Thoracic aorta (tissue), 2 donors: ENCODE measurements around the gene TUBB2B. TPM values are rescaled to one million over a fixed set of nuclear protein-coding genes. Genes with fewer than 3 reads are reported as not detected.

Source experiments
- ATAC-seq: fragments of 150-250 bp; one replicate; pipeline ENCODE4 v1.8.0; 2017; ENCODE audit warnings: low read depth; ENCODE audit not compliant: insufficient number of reproducible peaks, low FRiP score
- DNase-seq: peaks from one replicate; pipeline ENCODE4 v3.0.0-alpha.2; 2020; ENCODE audit warnings: low spot score
- H3K27ac ChIP-seq, 2 donors: fragments of 200-600 bp; sonication (generic); 1 replicate in 1 of 2; 2 replicates in 1 of 2; pipeline ENCODE4 v1.5.1; 2016; ENCODE audit warnings: mild to moderate bottlenecking in 2 of 2, moderate library complexity in 2 of 2
- H3K27me3 ChIP-seq: fragments of 200-600 bp; sonication (generic); replicated peaks from 2 replicates; pipeline ENCODE4 v1.6.0; 2016; ENCODE audit warnings: mild to moderate bottlenecking; ENCODE audit not compliant: insufficient read depth
- H3K36me3 ChIP-seq: fragments of 200-600 bp; sonication (generic); one replicate; pipeline ENCODE4 v1.5.1; 2016
- H3K4me1 ChIP-seq, 2 donors: fragments of 200-600 bp; sonication (generic); 1 replicate in 1 of 2; 2 replicates in 1 of 2; pipeline versions ENCODE4 v1.5.1 to v1.6.0; 2016; ENCODE audit warnings: low read depth in 2 of 2, mild to moderate bottlenecking in 1 of 2; ENCODE audit not compliant: control insufficient read depth in 1 of 2
- H3K4me3 ChIP-seq: fragments of 200-600 bp; sonication (generic); 2 replicates; pipeline ENCODE4 v1.5.1; 2016; ENCODE audit warnings: mild to moderate bottlenecking
- H3K9me3 ChIP-seq: fragments of 200-600 bp; sonication (generic); 2 replicates; pipeline ENCODE4 v1.5.1; 2016
- total RNA-seq, 2 donors: library from RNA; depleted of rRNA; stranded (reverse); fragments of >200 nt; gene quantifications; one replicate each; pipeline versions ENCODE4 v1.1.0 to v1.2.3, GENCODE V29; 2016
- TF ChIP-seq, protein P1 (sequence below): fragments of 200-600 bp; sonication (generic); IDR thresholded peaks from one replicate; pipeline ENCODE4 v1.5.1; 2019; ENCODE audit warnings: antibody characterized with exemption

Gene TUBB2B
- total RNA-seq, 2 donors from 2014 or later, result 1.8 to 3.2 TPM

DNA sequence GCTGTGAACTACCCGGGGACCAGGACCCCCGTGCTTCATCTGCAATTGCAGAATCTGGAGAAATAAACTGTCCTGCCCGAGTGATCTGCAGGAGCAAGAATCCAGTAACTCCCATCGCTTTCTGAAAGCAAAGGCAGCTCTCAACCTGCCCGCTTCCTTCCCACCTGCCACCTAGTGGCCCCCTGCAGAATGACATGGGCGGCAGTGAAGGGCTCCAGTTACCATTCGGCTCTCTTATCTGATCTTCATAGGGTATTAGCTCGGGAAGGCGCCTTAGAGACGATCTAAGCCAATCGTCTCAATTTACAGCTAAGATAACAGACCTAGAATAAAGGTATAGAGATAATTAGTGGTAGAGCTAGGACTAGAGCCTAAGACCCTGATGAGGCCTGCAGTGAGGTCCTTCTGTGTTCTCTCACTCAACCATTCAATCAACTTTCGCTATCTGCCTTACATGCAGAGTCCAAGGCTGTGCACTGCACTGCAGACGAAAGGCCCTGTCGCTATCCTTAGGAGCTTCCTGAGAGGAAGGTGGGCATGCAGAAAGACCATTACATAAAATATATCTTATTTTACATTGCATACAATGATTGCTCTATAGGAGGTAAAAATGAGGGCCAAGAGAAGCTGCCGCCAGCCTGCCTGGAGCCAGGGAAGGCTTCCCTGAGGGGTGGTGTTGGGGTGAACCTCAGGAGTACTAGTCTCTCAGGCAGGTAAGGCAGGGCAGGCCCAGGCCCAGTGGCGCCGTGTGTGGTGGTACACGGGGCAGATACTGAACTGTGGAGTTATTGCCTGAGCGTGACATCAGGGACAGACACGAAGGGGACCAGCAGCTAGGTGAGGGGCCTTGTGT lies 24.2 kb upstream of the TUBB2B start:
- Histone ChIP-seq H3K27me3 (no peaks in the 10 kb centered on the region), H3K4me3 (peak overlapping the region; percentile 2), H3K27ac (no peak overlapping the region), H3K4me1 (peaks cover 0 to 8% of the 10 kb centered on the region in 2 donors), H3K36me3 (no peaks in the 10 kb centered on the region), H3K9me3 (no peaks in the 10 kb centered on the region)
- ATAC-seq (peak; percentile 85), DNase-seq (no peak)
- TF ChIP-seq, protein P1, sequence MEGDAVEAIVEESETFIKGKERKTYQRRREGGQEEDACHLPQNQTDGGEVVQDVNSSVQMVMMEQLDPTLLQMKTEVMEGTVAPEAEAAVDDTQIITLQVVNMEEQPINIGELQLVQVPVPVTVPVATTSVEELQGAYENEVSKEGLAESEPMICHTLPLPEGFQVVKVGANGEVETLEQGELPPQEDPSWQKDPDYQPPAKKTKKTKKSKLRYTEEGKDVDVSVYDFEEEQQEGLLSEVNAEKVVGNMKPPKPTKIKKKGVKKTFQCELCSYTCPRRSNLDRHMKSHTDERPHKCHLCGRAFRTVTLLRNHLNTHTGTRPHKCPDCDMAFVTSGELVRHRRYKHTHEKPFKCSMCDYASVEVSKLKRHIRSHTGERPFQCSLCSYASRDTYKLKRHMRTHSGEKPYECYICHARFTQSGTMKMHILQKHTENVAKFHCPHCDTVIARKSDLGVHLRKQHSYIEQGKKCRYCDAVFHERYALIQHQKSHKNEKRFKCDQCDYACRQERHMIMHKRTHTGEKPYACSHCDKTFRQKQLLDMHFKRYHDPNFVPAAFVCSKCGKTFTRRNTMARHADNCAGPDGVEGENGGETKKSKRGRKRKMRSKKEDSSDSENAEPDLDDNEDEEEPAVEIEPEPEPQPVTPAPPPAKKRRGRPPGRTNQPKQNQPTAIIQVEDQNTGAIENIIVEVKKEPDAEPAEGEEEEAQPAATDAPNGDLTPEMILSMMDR, result peak; percentile 98

DNA sequence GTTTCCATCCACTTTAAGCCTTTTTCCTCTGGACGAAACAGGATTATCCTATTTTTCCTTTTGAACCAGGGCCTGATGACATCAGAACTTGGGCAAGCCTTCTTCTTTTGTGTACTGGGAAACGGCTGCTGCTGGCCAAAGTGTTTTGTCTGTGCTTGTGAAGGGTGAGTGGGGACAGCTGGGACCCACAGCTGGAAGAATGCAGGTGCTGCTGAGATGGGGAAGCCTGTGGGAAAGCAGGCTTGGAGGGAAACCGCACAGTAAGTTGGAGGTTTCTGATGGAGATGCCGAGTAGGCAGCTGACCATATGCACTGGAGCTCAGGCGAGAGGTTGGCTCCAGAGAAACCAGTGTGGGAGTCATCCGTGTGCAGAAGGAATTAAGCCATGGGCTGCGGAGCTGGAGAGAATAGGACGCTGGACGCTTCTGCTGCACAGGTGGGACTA lies 22.8 kb upstream of the TUBB2B start:
- Histone ChIP-seq H3K4me1 (peaks cover 0 to 8% of the 10 kb centered on the region in 2 donors), H3K4me3 (no peak overlapping the region), H3K27me3 (no peaks in the 10 kb centered on the region), H3K36me3 (no peaks in the 10 kb centered on the region), H3K9me3 (no peaks in the 10 kb centered on the region), H3K27ac (no peak overlapping the region)
- ATAC-seq, result no peak
- TF ChIP-seq, protein P1, result no peak
- DNase-seq, result no peak

DNA sequence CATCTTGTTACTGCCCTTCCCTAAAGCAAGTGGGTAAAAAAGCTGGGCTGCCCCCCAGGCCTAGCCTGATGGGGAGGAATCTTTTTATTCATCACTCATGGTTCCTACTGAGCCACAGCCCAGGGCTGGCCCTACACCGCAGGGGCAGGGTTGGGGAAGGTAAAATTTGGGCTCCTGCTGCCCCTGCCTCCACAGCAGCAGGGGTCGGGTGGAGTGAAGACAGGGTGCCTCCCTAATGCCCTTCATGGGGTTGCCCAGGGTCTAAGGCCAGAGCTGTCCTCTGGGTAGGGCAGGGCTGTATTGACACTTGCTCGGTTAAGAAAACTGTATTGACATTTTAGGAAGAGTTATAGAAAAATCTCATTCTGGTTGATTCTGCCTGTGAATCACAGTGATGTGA lies 22.4 kb upstream of the TUBB2B start:
- Histone ChIP-seq H3K27ac (no peak overlapping the region), H3K36me3 (no peaks in the 10 kb centered on the region), H3K4me1 (peaks cover 0 to 8% of the 10 kb centered on the region in 2 donors), H3K27me3 (no peaks in the 10 kb centered on the region), H3K4me3 (no peak overlapping the region), H3K9me3 (no peaks in the 10 kb centered on the region)
- TF ChIP-seq, protein P1, result no peak
- DNase-seq (no peak), ATAC-seq (no peak)

DNA sequence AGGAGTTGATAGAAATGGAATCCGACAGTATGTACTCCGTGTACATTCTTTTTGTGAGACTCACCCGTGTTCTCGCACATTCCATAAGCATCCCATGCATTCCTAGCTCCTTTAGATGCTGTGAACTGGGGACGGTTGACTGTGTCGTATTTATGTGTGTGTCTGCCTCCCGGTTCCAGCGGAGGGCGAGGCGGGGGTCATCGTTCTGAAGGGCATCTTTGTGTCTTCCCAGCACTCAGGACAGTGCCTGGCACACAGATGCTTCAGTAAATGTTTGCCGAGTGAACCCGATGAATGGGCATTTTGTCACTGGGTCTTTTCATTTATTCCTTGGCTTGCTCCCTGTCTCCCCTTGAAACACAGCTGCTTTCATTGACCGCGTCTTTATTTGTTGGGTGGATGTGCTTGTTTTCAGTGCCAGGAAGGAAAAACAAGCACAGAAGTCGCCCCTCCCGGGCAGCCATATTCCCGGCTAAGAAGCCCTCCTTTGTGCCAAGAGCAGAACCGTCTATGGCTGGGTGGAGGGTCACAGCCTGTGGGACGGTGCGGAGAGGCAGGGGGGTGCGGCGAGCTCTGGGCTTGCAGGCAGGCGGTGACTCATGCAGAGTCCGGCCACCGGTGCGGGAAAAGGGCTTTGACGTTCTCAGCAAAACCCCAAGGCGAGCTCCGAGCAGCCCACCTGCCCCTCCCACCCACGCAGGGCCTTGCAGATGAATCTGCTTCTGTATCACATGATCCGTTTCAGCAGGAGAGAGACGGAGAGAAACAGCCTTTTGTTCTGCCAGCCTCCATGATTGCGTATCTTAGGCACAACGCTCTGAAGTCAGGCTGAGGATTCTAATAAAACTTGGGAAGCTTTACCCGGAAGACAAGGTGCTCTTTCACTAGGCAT lies 20.0 kb upstream of the TUBB2B start:
- no peak overlapping the region for H3K27ac ChIP-seq

More for the DNA sequence above, 20.0 kb upstream of the TUBB2B start:
- no peaks in the 10 kb centered on the region for H3K9me3 ChIP-seq
- TF ChIP-seq, protein P1, result no peak
- peaks cover 0 to 8% of the 10 kb centered on the region in 2 donors for H3K4me1 ChIP-seq
- H3K36me3 ChIP-seq, result no peaks in the 10 kb centered on the region
- DNase-seq (no peak), ATAC-seq (no peak)
- no peaks in the 10 kb centered on the region for H3K27me3 ChIP-seq
- H3K4me3 ChIP-seq, result peak overlapping the region; percentile 62
